Stomach (tissue), 4 donors: ENCODE results near the gene LGR4.

Experiments used
- EP300 ChIP-seq: sonication (generic); formaldehyde crosslinking; IDR thresholded peaks from one replicate; pipeline ENCODE4 v1.6.1; 2017; ENCODE audit warnings: antibody characterized with exemption
- POLR2A ChIP-seq, 4 donors: fragments of 450-650 bp; IDR thresholded peaks; one replicate each; pipeline ENCODE4 v1.6.1; 2016; ENCODE audit warnings: antibody characterized with exemption in 4 of 4, control low read depth in 2 of 4, mild to moderate bottlenecking in 1 of 4, moderate library complexity in 1 of 4
- POLR2AphosphoS5 ChIP-seq, 3 donors: sonication (generic); formaldehyde crosslinking; IDR thresholded peaks; one replicate each; pipeline ENCODE4 v1.6.1; 2016; ENCODE audit warnings: antibody characterized with exemption in 3 of 3
- TF ChIP-seq, protein P1 (sequence below), 7 experiments: fragments of 450-650 bp in 4 of 7; fragments of 200-600 bp in 3 of 7; sonication (generic) in 3 of 7; IDR thresholded peaks; one replicate each; pipeline ENCODE4 v1.5.1; 2016 to 2019; ENCODE audit warnings: antibody characterized with exemption in 7 of 7, control low read depth in 2 of 7, mild to moderate bottlenecking in 1 of 7

DNA sequence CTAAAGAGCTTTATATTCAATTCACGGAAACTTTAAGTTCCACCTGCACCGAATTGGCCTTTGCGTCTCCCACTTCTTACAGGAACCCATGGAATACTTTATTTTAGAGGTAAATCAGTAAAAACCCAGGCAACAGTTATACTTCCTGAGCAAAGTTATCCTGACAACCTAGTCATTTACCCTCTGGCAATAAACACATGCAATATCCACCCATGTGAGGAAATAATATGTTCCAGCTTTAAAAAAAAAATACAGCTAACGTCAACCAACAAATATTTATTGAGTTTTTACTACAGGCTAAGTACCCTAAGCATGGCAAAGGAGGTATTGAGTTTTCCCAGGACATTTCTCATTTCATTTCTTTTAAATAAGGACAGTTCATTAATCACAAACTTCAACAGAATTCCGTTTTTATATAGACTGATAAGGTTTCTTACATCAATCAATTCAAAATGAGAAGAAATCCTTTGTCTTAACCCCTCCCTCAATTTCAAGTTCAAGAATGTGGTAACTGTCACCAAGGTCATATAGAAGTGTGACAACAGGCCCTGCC is 71.2 kb downstream of the LGR4 start:
- TF ChIP-seq, protein P1, sequence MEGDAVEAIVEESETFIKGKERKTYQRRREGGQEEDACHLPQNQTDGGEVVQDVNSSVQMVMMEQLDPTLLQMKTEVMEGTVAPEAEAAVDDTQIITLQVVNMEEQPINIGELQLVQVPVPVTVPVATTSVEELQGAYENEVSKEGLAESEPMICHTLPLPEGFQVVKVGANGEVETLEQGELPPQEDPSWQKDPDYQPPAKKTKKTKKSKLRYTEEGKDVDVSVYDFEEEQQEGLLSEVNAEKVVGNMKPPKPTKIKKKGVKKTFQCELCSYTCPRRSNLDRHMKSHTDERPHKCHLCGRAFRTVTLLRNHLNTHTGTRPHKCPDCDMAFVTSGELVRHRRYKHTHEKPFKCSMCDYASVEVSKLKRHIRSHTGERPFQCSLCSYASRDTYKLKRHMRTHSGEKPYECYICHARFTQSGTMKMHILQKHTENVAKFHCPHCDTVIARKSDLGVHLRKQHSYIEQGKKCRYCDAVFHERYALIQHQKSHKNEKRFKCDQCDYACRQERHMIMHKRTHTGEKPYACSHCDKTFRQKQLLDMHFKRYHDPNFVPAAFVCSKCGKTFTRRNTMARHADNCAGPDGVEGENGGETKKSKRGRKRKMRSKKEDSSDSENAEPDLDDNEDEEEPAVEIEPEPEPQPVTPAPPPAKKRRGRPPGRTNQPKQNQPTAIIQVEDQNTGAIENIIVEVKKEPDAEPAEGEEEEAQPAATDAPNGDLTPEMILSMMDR (IDR thresholded peaks at IDR 0.05), result no peak
- TF ChIP-seq POLR2A (IDR thresholded peaks at IDR 0.05) (no peak), EP300 (no peak), POLR2AphosphoS5 (IDR thresholded peaks at IDR 0.05) (no peak)
